Stimulated activated naive CD8-positive, alpha-beta T cell treated with anti-CD3 and anti-CD28 coated beads, Interleukin-15, amount 100 ng/mL, for 72 hours (primary cell): Measurements from ENCODE around the gene LDLRAD4.
A peak's percentile ranks its signal among the peaks of the same experiment; 100 is the strongest.

Experiments used
- ATAC-seq: fragments of 150-1000 bp; cut with Tn5 transposase; 2 replicates; pipeline ENCODE4 v1.10.0; 2021; ENCODE audit warnings: mild to moderate bottlenecking, moderate library complexity
- DNase-seq, 2 donors: peaks; one replicate each; pipeline ENCODE4 v3.0.0; 2021 to 2022
- H3K27ac Mint-ChIP-seq, 2 donors: one replicate each; pipeline ENCODE4 v1.8.0; 2022; ENCODE audit warnings: mild to moderate bottlenecking in 2 of 2, mixed read lengths in 2 of 2, moderate library complexity in 2 of 2
- H3K27me3 Mint-ChIP-seq: one replicate; pipeline ENCODE4 v1.8.0; 2022; ENCODE audit warnings: mixed read lengths
- H3K4me1 Mint-ChIP-seq: one replicate; pipeline ENCODE4 v1.8.0; 2022; ENCODE audit warnings: mild to moderate bottlenecking, mixed read lengths
- H3K4me3 Mint-ChIP-seq, 2 donors: one replicate each; pipeline ENCODE4 v1.8.0; 2022; ENCODE audit warnings: mild to moderate bottlenecking in 2 of 2, mixed read lengths in 2 of 2, moderate library complexity in 1 of 2
- H3K9me3 Mint-ChIP-seq, 2 donors: one replicate each; pipeline ENCODE4 v1.8.0; 2022; ENCODE audit warnings: mixed read lengths in 2 of 2

LDLRAD4 gene

DNA sequence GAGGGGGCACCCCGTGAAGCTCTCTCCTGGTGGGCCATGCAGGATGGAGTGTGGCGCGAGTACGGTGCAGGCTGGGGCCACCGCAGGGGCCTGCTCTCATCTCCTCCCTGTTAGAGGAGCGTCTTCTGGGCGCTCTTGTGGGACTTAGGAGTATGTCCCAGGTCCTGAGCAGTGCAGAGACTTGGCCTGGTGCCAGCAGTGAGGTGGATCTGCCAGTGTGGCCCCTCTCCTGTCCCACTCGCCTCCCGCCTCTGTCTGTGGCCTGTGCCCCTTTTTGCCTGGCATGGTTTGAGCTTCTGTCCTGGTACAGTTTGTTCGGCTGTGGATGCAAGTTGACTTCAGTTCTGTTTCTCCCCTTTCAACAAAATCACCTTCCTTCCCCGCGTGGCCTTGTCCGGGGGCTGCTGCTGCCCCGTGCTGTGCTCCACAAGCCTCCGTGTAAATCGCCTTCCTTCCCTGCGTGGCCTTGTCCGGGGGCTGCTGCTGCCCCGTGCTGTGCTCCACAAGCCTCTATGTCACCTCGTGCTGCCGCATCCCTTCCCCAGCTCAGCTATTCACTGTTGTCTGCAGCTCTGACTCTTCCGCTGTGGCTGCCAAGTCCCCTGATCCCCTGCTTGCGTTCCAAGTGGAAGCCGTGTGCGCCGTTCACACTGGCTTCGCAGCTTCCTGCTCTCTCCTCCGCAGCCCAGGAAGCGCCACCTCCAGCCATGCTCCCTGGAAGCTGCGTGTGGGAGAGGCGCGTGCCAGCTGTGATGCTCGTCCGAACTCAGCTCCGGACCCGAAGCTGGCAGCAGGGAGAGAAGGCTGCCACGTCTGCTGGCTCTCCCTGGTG, 13.7 kb downstream of the LDLRAD4 start:
- no peaks in the 10 kb centered on the region for H3K9me3 Mint-ChIP-seq
- H3K4me3 Mint-ChIP-seq, result no peak overlapping the region
- H3K27ac Mint-ChIP-seq, result peak overlapping the region in 1 of 2 donors; percentile 32
- no peaks in the 10 kb centered on the region for H3K27me3 Mint-ChIP-seq
- no peak for ATAC-seq
- peaks cover 22% of the 10 kb centered on the region for H3K4me1 Mint-ChIP-seq
- DNase-seq, result no peak

DNA sequence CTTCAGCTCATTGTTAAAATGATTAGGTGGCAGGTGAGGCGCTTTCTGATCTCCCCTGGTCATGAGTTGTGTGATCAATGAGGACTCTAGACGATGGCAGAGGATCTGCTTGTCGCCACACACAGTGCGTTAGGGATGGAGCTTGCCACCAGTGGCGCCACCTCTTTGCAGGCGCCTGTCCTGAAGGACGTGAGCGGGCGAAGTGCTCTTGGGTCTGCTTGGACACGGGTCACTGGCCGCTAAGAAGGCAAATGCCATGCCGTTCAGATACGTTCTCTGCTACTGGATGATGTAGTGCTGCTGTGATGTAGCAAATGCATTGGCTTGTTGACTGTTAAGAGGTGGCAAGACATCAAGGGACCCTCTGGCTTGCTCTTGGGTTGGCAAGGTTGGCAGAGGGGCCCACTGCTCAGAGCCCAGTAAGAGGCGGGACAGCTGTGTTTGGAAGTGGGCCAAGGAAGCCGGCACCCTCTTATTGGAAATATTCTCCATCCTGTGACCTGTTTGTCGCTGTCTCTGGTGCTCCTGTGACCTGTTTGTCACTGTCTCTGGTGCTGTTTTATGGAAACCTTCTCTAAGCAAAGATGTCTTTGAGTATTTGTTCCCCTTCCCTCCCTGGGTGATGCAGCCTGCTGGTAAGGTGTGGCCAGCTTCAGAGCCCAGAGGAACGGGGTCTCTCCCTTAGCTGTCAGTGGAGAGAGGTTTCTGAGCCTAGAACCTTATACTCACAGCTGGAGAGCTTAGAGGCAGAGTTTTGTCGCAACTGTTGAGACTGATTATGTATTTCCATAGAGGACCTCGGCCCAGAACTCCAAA, 14.6 kb downstream of the LDLRAD4 start:
- Mint-ChIP-seq H3K4me1 (peaks cover 22% of the 10 kb centered on the region), H3K27ac (no peak overlapping the region), H3K27me3 (no peaks in the 10 kb centered on the region), H3K4me3 (no peak overlapping the region), H3K9me3 (no peaks in the 10 kb centered on the region)
- ATAC-seq (no peak), DNase-seq (no peak)

GRCh38 chr18:13233787-13234783, 15.5 kb downstream of the LDLRAD4 start:
- H3K4me1 Mint-ChIP-seq, result peaks cover 20% of the 10 kb centered on the region
- H3K4me3 Mint-ChIP-seq, result no peak overlapping the region
- DNase-seq (no peak), ATAC-seq (no peak)
- no peaks in the 10 kb centered on the region for H3K27me3 Mint-ChIP-seq
- H3K9me3 Mint-ChIP-seq, result no peaks in the 10 kb centered on the region
- no peak overlapping the region for H3K27ac Mint-ChIP-seq

- Mint-ChIP-seq H3K9me3 (no peaks in the 10 kb centered on the region), H3K4me3 (no peak overlapping the region), H3K27me3 (no peaks in the 10 kb centered on the region), H3K4me1 (peaks cover 14% of the 10 kb centered on the region), H3K27ac (no peak overlapping the region)
- no peak for ATAC-seq
- DNase-seq, result no peak
Measured at GRCh38 chr18:13235421-13235831, 16.9 kb downstream of the LDLRAD4 start.

GRCh38 chr18:13235981-13236380, 17.4 kb downstream of the LDLRAD4 start:
- Mint-ChIP-seq H3K9me3 (no peaks in the 10 kb centered on the region), H3K4me3 (no peak overlapping the region), H3K4me1 (peaks cover 14% of the 10 kb centered on the region), H3K27me3 (no peaks in the 10 kb centered on the region), H3K27ac (no peak overlapping the region)
- DNase-seq (no peak), ATAC-seq (no peak)

- no peak overlapping the region for H3K27ac Mint-ChIP-seq
Measured at GRCh38 chr18:13236411-13236810, 17.9 kb downstream of the LDLRAD4 start.

GRCh38 chr18:13237073-13237472, 18.5 kb downstream of the LDLRAD4 start:
- H3K4me1 Mint-ChIP-seq, result peaks cover 14% of the 10 kb centered on the region
- no peaks in the 10 kb centered on the region for H3K9me3 Mint-ChIP-seq
- no peak overlapping the region for H3K4me3 Mint-ChIP-seq
- no peak overlapping the region for H3K27ac Mint-ChIP-seq
- DNase-seq (no peak), ATAC-seq (no peak)
- H3K27me3 Mint-ChIP-seq, result no peaks in the 10 kb centered on the region

More at GRCh38 chr18:13236411-13236810, 17.9 kb downstream of the LDLRAD4 start:
- Mint-ChIP-seq H3K9me3 (no peaks in the 10 kb centered on the region), H3K27me3 (no peaks in the 10 kb centered on the region), H3K4me3 (no peak overlapping the region), H3K4me1 (peaks cover 14% of the 10 kb centered on the region)
- ATAC-seq (no peak), DNase-seq (no peak)

DNA sequence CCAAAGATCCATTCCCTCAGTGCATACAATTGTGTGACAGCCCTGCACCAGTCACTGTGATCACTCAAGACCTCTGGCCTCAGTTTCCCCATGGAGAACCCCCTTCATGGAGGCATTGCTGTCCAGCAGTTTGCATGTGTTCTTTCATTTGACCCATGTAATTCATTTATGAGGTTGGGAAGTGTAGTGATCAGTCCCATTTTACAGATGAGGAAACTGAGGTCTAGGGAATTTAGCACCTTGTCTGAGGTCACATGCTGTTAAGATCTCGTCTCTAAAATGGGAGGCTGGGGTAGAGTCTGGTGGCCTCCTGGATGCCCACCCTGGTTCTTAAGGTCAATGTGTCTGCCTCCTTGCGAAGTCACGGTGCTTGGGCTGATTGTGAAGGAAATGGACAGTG, 19.1 kb downstream of the LDLRAD4 start:
- H3K9me3 Mint-ChIP-seq, result no peaks in the 10 kb centered on the region
- peaks cover 10% of the 10 kb centered on the region for H3K4me1 Mint-ChIP-seq
- no peak overlapping the region for H3K4me3 Mint-ChIP-seq
- DNase-seq, result no peak
- no peak for ATAC-seq
- no peak overlapping the region for H3K27ac Mint-ChIP-seq
- no peaks in the 10 kb centered on the region for H3K27me3 Mint-ChIP-seq

DNA sequence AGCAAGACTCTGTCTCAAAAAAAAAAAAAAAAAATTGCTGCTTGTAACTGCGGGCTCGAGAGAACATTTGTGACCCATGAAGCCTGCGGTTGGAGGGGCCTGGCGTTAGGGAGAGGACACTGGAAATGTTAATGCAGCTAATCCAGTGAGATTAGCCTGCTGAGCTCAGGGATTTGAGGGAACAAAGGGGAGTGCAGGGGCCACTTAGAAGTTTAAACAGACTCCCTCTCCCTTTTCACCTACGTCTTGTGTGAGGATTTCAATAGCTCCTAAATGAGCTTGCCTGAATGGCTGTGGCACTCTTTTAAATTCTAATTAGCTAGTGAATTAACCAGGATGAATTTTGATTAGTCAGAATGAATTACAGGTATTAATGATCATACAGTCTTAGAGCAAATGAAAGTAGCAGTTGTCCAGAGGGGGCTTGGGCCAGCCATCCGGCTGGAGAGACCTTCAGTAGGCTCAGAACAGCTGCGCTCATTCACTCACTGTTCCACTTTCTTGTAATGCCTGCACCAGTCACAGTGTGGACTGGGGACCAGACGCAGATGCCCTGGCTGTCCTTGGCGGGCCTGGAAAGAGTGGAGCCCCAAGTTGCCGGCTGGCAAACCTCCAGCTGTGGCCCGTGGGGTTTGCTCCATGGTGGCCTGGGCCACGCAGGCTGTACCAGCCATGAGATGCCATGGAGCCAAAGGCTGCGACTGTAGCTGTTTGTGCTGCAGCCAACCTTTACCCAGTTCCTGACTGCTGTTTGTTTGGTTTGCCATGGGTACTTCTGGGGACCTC, 20.8 kb downstream of the LDLRAD4 start:
- DNase-seq, result no peak
- Mint-ChIP-seq H3K4me3 (no peak overlapping the region), H3K9me3 (peaks cover 6 to 7% of the 10 kb centered on the region in 2 donors), H3K27me3 (no peaks in the 10 kb centered on the region), H3K4me1 (peaks cover 1% of the 10 kb centered on the region), H3K27ac (no peak overlapping the region)
- no peak for ATAC-seq

DNA sequence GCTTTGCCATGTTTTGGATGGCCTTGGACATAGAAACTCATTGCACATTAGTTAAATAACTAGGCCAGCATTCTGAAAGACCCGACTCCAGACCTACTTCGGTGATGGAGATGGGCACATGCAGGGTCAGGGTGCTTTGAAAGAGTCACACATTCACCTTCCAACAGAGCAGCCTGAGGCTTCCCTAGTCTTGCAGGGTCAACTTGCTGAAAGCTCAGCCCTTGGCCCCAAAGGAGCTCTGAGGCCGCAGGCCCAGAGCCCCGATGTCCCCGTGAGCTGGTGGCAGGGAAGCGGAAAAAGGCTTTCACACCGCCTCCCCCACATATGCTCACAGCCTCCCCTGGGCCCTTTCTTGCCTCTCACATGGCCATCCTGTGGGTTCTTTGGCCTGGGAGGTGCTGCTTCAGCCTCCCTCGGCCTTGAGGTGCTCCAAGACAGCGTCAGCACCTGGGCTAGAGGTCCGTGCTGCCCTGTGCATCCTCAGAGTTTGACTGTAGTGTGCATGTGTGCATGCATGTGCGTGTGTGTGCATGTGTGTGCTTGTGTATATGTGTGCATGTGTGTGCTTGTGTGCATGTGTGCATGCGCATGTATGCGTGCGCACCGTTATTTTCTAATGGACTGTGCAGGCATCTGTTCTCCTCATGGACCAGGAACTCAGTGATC, 21.6 kb downstream of the LDLRAD4 start:
- no peak for DNase-seq

GRCh38 chr18:13241083-13241892, 22.7 kb downstream of the LDLRAD4 start:
- Mint-ChIP-seq H3K4me3 (no peak overlapping the region), H3K27ac (no peak overlapping the region), H3K4me1 (no peaks in the 10 kb centered on the region), H3K9me3 (peaks cover 7 to 8% of the 10 kb centered on the region in 2 donors), H3K27me3 (no peaks in the 10 kb centered on the region)
- DNase-seq, result no peak
- no peak for ATAC-seq

More for the DNA sequence above, 21.6 kb downstream of the LDLRAD4 start:
- no peaks in the 10 kb centered on the region for H3K27me3 Mint-ChIP-seq
- no peak overlapping the region for H3K27ac Mint-ChIP-seq
- ATAC-seq, result no peak
- H3K4me3 Mint-ChIP-seq, result no peak overlapping the region
- H3K9me3 Mint-ChIP-seq, result peaks cover 7 to 8% of the 10 kb centered on the region in 2 donors
- H3K4me1 Mint-ChIP-seq, result no peaks in the 10 kb centered on the region

GRCh38 chr18:13241893-13242175, 23.3 kb downstream of the LDLRAD4 start:
- H3K27me3 Mint-ChIP-seq, result no peaks in the 10 kb centered on the region
- H3K4me1 Mint-ChIP-seq, result no peaks in the 10 kb centered on the region
- DNase-seq (no peak), ATAC-seq (no peak)
- H3K27ac Mint-ChIP-seq, result no peak overlapping the region
- peaks cover 7 to 8% of the 10 kb centered on the region in 2 donors for H3K9me3 Mint-ChIP-seq
- H3K4me3 Mint-ChIP-seq, result no peak overlapping the region

DNA sequence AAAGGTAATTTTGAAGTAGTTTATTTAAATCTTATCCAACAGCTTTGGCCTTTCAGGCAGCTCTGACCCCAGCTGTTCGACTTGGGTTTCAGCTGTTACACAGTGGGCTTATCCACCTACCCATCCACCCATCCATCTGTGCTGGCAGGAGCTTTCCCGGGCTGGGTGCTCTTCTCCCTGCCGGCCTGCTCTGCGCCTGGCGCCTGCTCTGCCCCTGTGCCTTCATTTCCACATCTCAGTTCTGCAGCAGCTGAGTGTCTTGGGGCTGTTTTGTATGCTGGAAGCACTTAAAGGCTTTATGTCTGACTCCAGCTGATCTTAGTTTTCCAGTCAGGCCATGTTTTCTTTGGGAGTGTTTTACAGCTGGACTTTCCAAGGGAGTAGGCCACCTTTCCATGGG, 24.2 kb downstream of the LDLRAD4 start:
- H3K27ac Mint-ChIP-seq, result no peak overlapping the region
- no peak for DNase-seq
- ATAC-seq, result no peak
- H3K4me1 Mint-ChIP-seq, result no peaks in the 10 kb centered on the region
- no peak overlapping the region for H3K4me3 Mint-ChIP-seq
- peaks cover 7 to 8% of the 10 kb centered on the region in 2 donors for H3K9me3 Mint-ChIP-seq
- H3K27me3 Mint-ChIP-seq, result no peaks in the 10 kb centered on the region

DNA sequence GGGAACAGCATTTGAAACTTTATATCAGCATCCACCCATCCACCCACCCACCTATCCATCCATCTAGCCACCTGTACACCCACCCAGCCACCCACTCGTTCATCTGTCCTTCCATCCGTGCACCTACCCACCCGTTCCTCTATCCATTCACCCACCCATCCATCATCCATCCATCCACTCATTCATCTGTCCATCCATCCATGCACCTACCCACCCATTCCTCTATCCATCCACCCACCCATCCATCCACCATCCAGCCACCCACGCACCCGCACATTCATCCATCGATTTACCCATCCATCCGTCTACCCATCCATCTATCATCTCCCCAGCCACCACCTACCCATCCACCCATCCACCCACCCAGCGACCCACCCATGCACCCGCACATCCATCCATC, 24.8 kb downstream of the LDLRAD4 start:
- H3K27me3 Mint-ChIP-seq, result no peaks in the 10 kb centered on the region
- DNase-seq (no peak), ATAC-seq (no peak)
- no peak overlapping the region for H3K4me3 Mint-ChIP-seq
- H3K27ac Mint-ChIP-seq, result no peak overlapping the region
- peaks cover 7 to 8% of the 10 kb centered on the region in 2 donors for H3K9me3 Mint-ChIP-seq
- H3K4me1 Mint-ChIP-seq, result no peaks in the 10 kb centered on the region
